NCI-H1105 (cell line): ENCODE results near the gene GIN1.
"Not testable (repeated sequence)": the region's sequence is repeated elsewhere in the genome, so short reads cannot be mapped to it uniquely, and the experiment has no call there.

Source experiments
- DNase-seq: peaks from one replicate; lab custom pipeline; 2025; lab: John Stamatoyannopoulos, UW

GIN1 gene

GRCh38 chr5:103110403-103110802 is 9.5 kb downstream of the GIN1 start:
- no peak for DNase-seq

- no peak for DNase-seq
Observed at GRCh38 chr5:103109277-103109676, 10.7 kb downstream of the GIN1 start.

- no peak for DNase-seq
Observed at GRCh38 chr5:103108086-103108485, 11.9 kb downstream of the GIN1 start.

GRCh38 chr5:103102234-103102633 is 17.7 kb downstream of the GIN1 start:
- no peak for DNase-seq

- DNase-seq, result no peak
Observed at GRCh38 chr5:103101079-103101750, 18.7 kb downstream of the GIN1 start.

GRCh38 chr5:103098993-103099392 is 20.9 kb downstream of the GIN1 start:
- no peak for DNase-seq

GRCh38 chr5:103094737-103095136 is 25.2 kb downstream of the GIN1 start:
- no peak for DNase-seq

- no peak for DNase-seq
Observed at GRCh38 chr5:103093727-103094126, 26.2 kb downstream of the GIN1 start.

- DNase-seq, result no peak
Observed at GRCh38 chr5:103092676-103093075, 27.3 kb downstream of the GIN1 start.

GRCh38 chr5:103090791-103091190 is 29.1 kb downstream of the GIN1 start:
- DNase-seq, result no peak

- DNase-seq, result no peak
Observed at GRCh38 chr5:103089272-103089671, 30.7 kb downstream of the GIN1 start.

- DNase-seq, result no peak
Observed at GRCh38 chr5:103086547-103086946, 33.4 kb downstream of the GIN1 start.

GRCh38 chr5:103079796-103080195 is 40.1 kb downstream of the GIN1 start:
- no peak for DNase-seq

GRCh38 chr5:103075442-103075841 is 44.5 kb downstream of the GIN1 start:
- DNase-seq, result no peak

- not testable (repeated sequence) for DNase-seq
Observed at GRCh38 chr5:103073500-103073899, 46.4 kb downstream of the GIN1 start.

- DNase-seq, result no peak
Observed at GRCh38 chr5:103066326-103066725, 53.6 kb downstream of the GIN1 start.

- no peak for DNase-seq
Observed at GRCh38 chr5:103060424-103060954, 59.4 kb downstream of the GIN1 start.

GRCh38 chr5:103059525-103059924 is 60.4 kb downstream of the GIN1 start:
- DNase-seq, result no peak

GRCh38 chr5:103057208-103058130 is 62.5 kb downstream of the GIN1 start:
- DNase-seq, result no peak

- DNase-seq, result not testable (repeated sequence)
Observed at GRCh38 chr5:103046706-103047105, 73.2 kb downstream of the GIN1 start.

- DNase-seq, result peak; percentile 6
Observed at GRCh38 chr5:103041071-103041676, 78.8 kb downstream of the GIN1 start.

- no peak for DNase-seq
Observed at GRCh38 chr5:103037673-103038455, 82.1 kb downstream of the GIN1 start.
